Adrenal gland (tissue), 5 donors: ENCODE data around the gene KCNJ6.

Source experiments
- CTCF ChIP-seq, 6 experiments: fragments of 450-650 bp in 4 of 6; fragments of 200-600 bp in 2 of 6; sonication (generic) in 1 of 6; IDR thresholded peaks; 1 replicate in 5 of 6; 2 replicates in 1 of 6; pipeline versions ENCODE4 v1.5.1 to v1.8.0; 2016 to 2021; ENCODE audit warnings: antibody characterized with exemption in 6 of 6, mild to moderate bottlenecking in 2 of 6, moderate library complexity in 1 of 6
- POLR2A ChIP-seq, 2 donors: fragments of 450-650 bp; IDR thresholded peaks; one replicate each; pipeline ENCODE4 v1.6.1; 2017; ENCODE audit warnings: antibody characterized with exemption in 2 of 2, mild to moderate bottlenecking in 2 of 2, moderate library complexity in 1 of 2
- donor health status: DM: no; HTN: no; CAD: no.

GRCh38 chr21:37908691-37909090 is 7.6 kb downstream of the KCNJ6 start:
- TF ChIP-seq CTCF (IDR thresholded peaks at IDR 0.05), result no peak
- TF ChIP-seq POLR2A (IDR thresholded peaks at IDR 0.05), result no peak
